Left ventricle myocardium inferior (tissue), 1 donor: ENCODE data around the gene REG3G. TPM values are rescaled to one million over a fixed set of nuclear protein-coding genes. Genes with fewer than 3 reads are reported as not detected.

ENCODE experiments used
- DNase-seq: peaks from one replicate; pipeline ENCODE4 v3.0.0-alpha.2; 2020
- H3K27ac ChIP-seq: fragments of 200-600 bp; replicated peaks from 2 replicates; pipeline ENCODE4 v1.8.0; 2021
- H3K27me3 ChIP-seq: fragments of 200-600 bp; 2 replicates; pipeline ENCODE4 v1.8.0; 2021; ENCODE audit warnings: low read depth
- H3K36me3 ChIP-seq: fragments of 200-600 bp; 2 replicates; pipeline ENCODE4 v1.8.0; 2021
- H3K4me1 ChIP-seq: fragments of 200-600 bp; 2 replicates; pipeline ENCODE4 v1.8.0; 2021
- H3K4me3 ChIP-seq: fragments of 200-600 bp; 2 replicates; pipeline ENCODE4 v1.8.0; 2021; ENCODE audit warnings: mild to moderate bottlenecking, moderate library complexity
- H3K9me3 ChIP-seq: fragments of 200-600 bp; replicated peaks from 2 replicates; pipeline ENCODE4 v1.8.0; 2021
- CTCF ChIP-seq: fragments of 200-600 bp; IDR thresholded peaks from 2 replicates; pipeline ENCODE4 v1.8.0; 2021; ENCODE audit warnings: antibody characterized with exemption, mild to moderate bottlenecking, borderline replicate concordance
- intact Hi-C: fragments of 100-400 bp; cut with micrococcal nuclease; formaldehyde crosslinking; loops from one replicate; pipeline ENCODE4 v1.11.0; 2022
- total RNA-seq: library from RNA; stranded (reverse); fragmentation: NEBNext Ultra II Directional; extraction: Animal tissue kit (Norgen Biotek cat#: 25700); gene quantifications from one replicate; pipeline ENCODE4 v1.2.1, GENCODE V29; 2021
- donor health status: DM: no; HTN: yes; CAD: no; lungs with severe emphysema.

The REG3G gene
- total RNA-seq, 1 donor from 2014 or later: not detected

GRCh38 chr2:78980871-78981270 is 44.6 kb upstream of the REG3G start:
- DNase-seq: no peak
- intact Hi-C loops: no loop called here
- Histone ChIP-seq H3K27me3 (peaks cover 33% of the 10 kb centered on the region), H3K4me1 (no peaks in the 10 kb centered on the region), H3K9me3 (no peaks in the 10 kb centered on the region), H3K27ac (no peak overlapping the region), H3K4me3 (no peak overlapping the region), H3K36me3 (no peaks in the 10 kb centered on the region)
- TF ChIP-seq CTCF: no peak

GRCh38 chr2:78982638-78983330 is 42.7 kb upstream of the REG3G start:
- intact Hi-C loops: no loop called here
- Histone ChIP-seq H3K27ac (no peak overlapping the region), H3K9me3 (no peaks in the 10 kb centered on the region), H3K27me3 (peaks cover 33% of the 10 kb centered on the region), H3K4me3 (no peak overlapping the region), H3K36me3 (no peaks in the 10 kb centered on the region), H3K4me1 (no peaks in the 10 kb centered on the region)
- no peak for DNase-seq
- TF ChIP-seq CTCF: no peak

GRCh38 chr2:78984386-78984785 is 41.1 kb upstream of the REG3G start:
- no peaks in the 10 kb centered on the region for H3K36me3 ChIP-seq
- intact Hi-C loops: no loop called here
- H3K27ac ChIP-seq: no peak overlapping the region
- H3K9me3 ChIP-seq: no peaks in the 10 kb centered on the region
- peaks cover 27% of the 10 kb centered on the region for H3K27me3 ChIP-seq
- no peaks in the 10 kb centered on the region for H3K4me1 ChIP-seq
- no peak for TF ChIP-seq CTCF
- no peak for DNase-seq
- no peak overlapping the region for H3K4me3 ChIP-seq

GRCh38 chr2:78985558-78985957 is 39.9 kb upstream of the REG3G start:
- Histone ChIP-seq H3K27me3 (peaks cover 25% of the 10 kb centered on the region), H3K4me3 (no peak overlapping the region), H3K36me3 (no peaks in the 10 kb centered on the region), H3K9me3 (no peaks in the 10 kb centered on the region), H3K27ac (no peak overlapping the region), H3K4me1 (no peaks in the 10 kb centered on the region)
- no peak for TF ChIP-seq CTCF
- no peak for DNase-seq
- intact Hi-C loops: no loop called here

- intact Hi-C loops: no loop called here
- H3K27me3 ChIP-seq: peaks cover 39% of the 10 kb centered on the region
Measured at GRCh38 chr2:78989051-78989450, 36.5 kb upstream of the REG3G start.

More at GRCh38 chr2:78989051-78989450, 36.5 kb upstream of the REG3G start:
- no peak overlapping the region for H3K4me3 ChIP-seq
- H3K36me3 ChIP-seq: no peaks in the 10 kb centered on the region
- no peak overlapping the region for H3K27ac ChIP-seq
- no peak for TF ChIP-seq CTCF
- no peaks in the 10 kb centered on the region for H3K4me1 ChIP-seq
- DNase-seq: no peak
- no peaks in the 10 kb centered on the region for H3K9me3 ChIP-seq
